CD14-positive monocyte (primary cell): Measurements from ENCODE around the gene ABHD3. TPM values are rescaled to one million over a fixed set of nuclear protein-coding genes. Genes with fewer than 3 reads are reported as not detected.

Experiments used
- DNase-seq, 3 donors: peaks; one replicate each; pipeline ENCODE4 v3.0.0-alpha.2; 2011 to 2022
- H2AFZ ChIP-seq: 2 replicates; pipeline ENCODE4 v1.6.0; 2012; ENCODE audit warnings: mild to moderate bottlenecking, low read depth, low read length, inconsistent platforms; ENCODE audit not compliant: insufficient read depth, poor library complexity, severe bottlenecking
- H3K27ac ChIP-seq, 2 donors: 1 replicate in 1 of 2; 2 replicates in 1 of 2; pipeline ENCODE4 v1.5.1; 2012 to 2013; ENCODE audit warnings: low read length in 2 of 2, control low read depth in 1 of 2, inconsistent platforms in 1 of 2, low read depth in 1 of 2, mild to moderate bottlenecking in 1 of 2
- H3K27me3 ChIP-seq, 2 donors: one replicate each; pipeline versions ENCODE4 v1.6.0 to v1.6.1; 2011 to 2013; ENCODE audit warnings: low read length in 2 of 2; ENCODE audit not compliant: control insufficient read depth in 2 of 2, insufficient read depth in 2 of 2
- H3K36me3 ChIP-seq, 2 donors: replicated peaks in 1 of 2; 1 replicate in 1 of 2; 2 replicates in 1 of 2; pipeline versions ENCODE4 v1.5.1 to v1.6.1; 2012 to 2013; ENCODE audit warnings: low read length in 2 of 2, control low read depth in 1 of 2, inconsistent platforms in 1 of 2, mild to moderate bottlenecking in 1 of 2; ENCODE audit not compliant: insufficient read depth in 2 of 2, control insufficient read depth in 1 of 2
- H3K4me1 ChIP-seq, 2 donors: 1 replicate in 1 of 2; 2 replicates in 1 of 2; pipeline versions ENCODE4 v1.5.1 to v1.6.1; 2012 to 2013; ENCODE audit warnings: low read length in 2 of 2, control low read depth in 1 of 2, inconsistent platforms in 1 of 2, mild to moderate bottlenecking in 1 of 2, moderate library complexity in 1 of 2; ENCODE audit not compliant: insufficient read depth in 2 of 2, control insufficient read depth in 1 of 2
- H3K4me2 ChIP-seq: replicated peaks from 2 replicates; pipeline ENCODE3; 2012; ENCODE audit warnings: low read length, moderate library complexity, mild to moderate bottlenecking; ENCODE audit not compliant: poor library complexity, severe bottlenecking; ENCODE audit errors: extremely low read depth
- H3K4me3 ChIP-seq, 3 experiments: fragments of 200-600 bp in 1 of 3; sonication (generic) in 1 of 3; replicated peaks in 1 of 3; 1 replicate in 2 of 3; 2 replicates in 1 of 3; pipeline ENCODE4 v1.5.1; 2011 to 2013; ENCODE audit warnings: low read length in 3 of 3, mild to moderate bottlenecking in 3 of 3, control low read depth in 2 of 3, low read depth in 2 of 3, inconsistent platforms in 1 of 3, moderate library complexity in 1 of 3
- H3K79me2 ChIP-seq: 2 replicates; pipeline ENCODE4 v1.6.0; 2012; ENCODE audit warnings: mild to moderate bottlenecking, control low read depth, inconsistent platforms, low read length, moderate library complexity; ENCODE audit not compliant: insufficient read depth
- H3K9ac ChIP-seq: 2 replicates; pipeline ENCODE4 v1.6.0; 2017; ENCODE audit warnings: low read length, mild to moderate bottlenecking; ENCODE audit not compliant: insufficient read depth, poor library complexity, severe bottlenecking
- H3K9me3 ChIP-seq, 2 donors: replicated peaks in 1 of 2; 1 replicate in 1 of 2; 2 replicates in 1 of 2; pipeline versions ENCODE4 v1.5.1 to v1.6.1; 2012 to 2013; ENCODE audit warnings: low read length in 2 of 2, control low read depth in 1 of 2; ENCODE audit not compliant: control insufficient read depth in 1 of 2, insufficient read depth in 1 of 2
- H4K20me1 ChIP-seq: 2 replicates; pipeline ENCODE4 v1.6.0; 2012; ENCODE audit warnings: mild to moderate bottlenecking, low read length, control low read depth, moderate library complexity; ENCODE audit not compliant: insufficient read depth
- H3K27ac Mint-ChIP-seq, 7 donors: one replicate each; pipeline ENCODE4 v1.8.0; 2020; ENCODE audit warnings: mild to moderate bottlenecking in 7 of 7, mixed read lengths in 7 of 7, moderate library complexity in 6 of 7, inconsistent platforms in 2 of 7
- H3K27me3 Mint-ChIP-seq, 3 donors: one replicate each; pipeline ENCODE4 v1.8.0; 2021 to 2022; ENCODE audit warnings: low read depth in 3 of 3, mild to moderate bottlenecking in 3 of 3, mixed read lengths in 3 of 3, moderate library complexity in 3 of 3, inconsistent platforms in 1 of 3
- H3K36me3 Mint-ChIP-seq, 2 donors: one replicate each; pipeline ENCODE4 v1.8.0; 2020; ENCODE audit warnings: mixed read lengths in 2 of 2, inconsistent platforms in 1 of 2, mild to moderate bottlenecking in 1 of 2
- H3K4me1 Mint-ChIP-seq: one replicate; pipeline ENCODE4 v1.8.0; 2020; ENCODE audit warnings: mild to moderate bottlenecking, mixed read lengths
- H3K4me3 Mint-ChIP-seq, 2 donors: one replicate each; pipeline ENCODE4 v1.8.0; 2020; ENCODE audit warnings: mild to moderate bottlenecking in 2 of 2, mixed read lengths in 2 of 2, moderate library complexity in 1 of 2
- H3K9me3 Mint-ChIP-seq, 7 donors: one replicate each; pipeline ENCODE4 v1.8.0; 2020 to 2022; ENCODE audit warnings: mixed read lengths in 7 of 7, mild to moderate bottlenecking in 6 of 7, moderate library complexity in 6 of 7, inconsistent platforms in 2 of 7
- CTCF ChIP-seq: fragments of 200-600 bp; IDR thresholded peaks from one replicate; pipeline ENCODE4 v1.8.0; 2022; ENCODE audit warnings: antibody characterized with exemption, mild to moderate bottlenecking
- WGBS: methylation state at CpG from one replicate; pipeline ENCODE4 v1.1.5; 2013; ENCODE audit warnings: missing lambda C conversion rate; ENCODE audit not compliant: insufficient coverage; 5-methylcytosine and 5-hydroxymethylcytosine counted together
- intact Hi-C, 2 donors: fragments of 100-400 bp; cut with micrococcal nuclease; formaldehyde crosslinking; loops; one replicate each; pipeline versions ENCODE4 v1.15.0 to v1.15.1; 2023
- polyA plus RNA-seq, 3 donors: library from polyadenylated mRNA; depleted of rRNA in 1 of 3; unstranded in 2 of 3; stranded (reverse) in 1 of 3; fragments of 300-500 nt in 2 of 3; fragments of >200 nt in 1 of 3; fragmentation: Illumina TruSeq in 2 of 3; gene quantifications; 1 replicate in 2 of 3; 2 replicates in 1 of 3; pipeline ENCODE4 v1.2.3, GENCODE V29; 2012 to 2021

Gene ABHD3
- polyA plus RNA-seq, 3 donors, result 24.6 to 63.6 (median 42.0) TPM

- Histone ChIP-seq H3K27ac (no peak overlapping the region), H4K20me1 (no peaks in the 10 kb centered on the region), H3K27me3 (no peaks in the 10 kb centered on the region), H3K36me3 (peaks cover 6 to 10% of the 10 kb centered on the region in 2 donors), H3K9me3 (no peaks in the 10 kb centered on the region), H3K4me1 (peaks cover 12 to 26% of the 10 kb centered on the region in 2 donors), H2AFZ (no peak overlapping the region), H3K79me2 (peaks cover 24% of the 10 kb centered on the region), H3K4me3 (no peak overlapping the region), H3K9ac (no peak overlapping the region), H3K4me2 (no peak overlapping the region)
- Mint-ChIP-seq H3K27me3 (peaks cover 0 to 3% (median 2%) of the 10 kb centered on the region in 3 donors), H3K27ac (no peak overlapping the region), H3K4me1 (peaks cover 21% of the 10 kb centered on the region), H3K9me3 (peaks cover 0 to 3% (median 0%) of the 10 kb centered on the region in 7 donors), H3K4me3 (no peak overlapping the region), H3K36me3 (peaks cover 10 to 11% of the 10 kb centered on the region in 2 donors)
- intact Hi-C loops, result no loop called here
- no peak for TF ChIP-seq CTCF
- no peak for DNase-seq
- WGBS, result 95% methylated on average over 25 of the region's 28 CpGs
Observed at GRCh38 chr18:21706386-21706865, 1.9 kb upstream of the ABHD3 start.

DNA sequence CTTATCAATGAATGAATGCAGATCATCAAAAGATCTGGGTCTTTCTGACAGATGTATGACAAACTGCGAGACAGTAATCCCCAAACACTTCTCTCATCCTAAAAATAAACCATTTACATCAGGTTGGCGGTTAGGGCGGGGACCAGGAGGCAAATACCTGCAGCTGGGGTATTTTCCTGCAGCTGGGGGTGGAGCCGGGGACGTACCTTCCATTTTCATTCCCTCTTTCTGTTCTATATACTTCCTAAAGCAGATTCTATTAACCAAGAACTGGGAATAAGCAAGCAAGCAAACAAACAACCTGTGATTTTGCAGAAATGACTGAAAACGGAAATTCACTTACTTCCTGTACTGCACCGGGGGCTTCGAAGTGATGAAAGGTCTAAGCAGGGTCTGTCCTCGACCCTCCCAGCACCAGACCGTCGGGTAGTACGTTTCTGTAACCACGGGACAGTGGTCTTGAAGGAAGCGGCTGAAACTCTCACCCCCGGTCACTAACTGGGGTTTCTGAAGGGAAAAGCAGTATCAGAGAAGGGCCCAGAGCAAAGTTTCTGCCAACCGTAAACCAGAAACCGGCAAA lies 1.2 kb downstream of the ABHD3 start:
- peak overlapping the region; percentile 89 for H3K9ac ChIP-seq
- no peaks in the 10 kb centered on the region for H3K9me3 Mint-ChIP-seq
- peaks cover 41% of the 10 kb centered on the region for H3K4me1 Mint-ChIP-seq
- no peaks in the 10 kb centered on the region for H4K20me1 ChIP-seq
- H3K27ac ChIP-seq, result peak overlapping the region; percentile 88 to 92
- H2AFZ ChIP-seq, result peak overlapping the region; percentile 90
- DNase-seq, result peak in 1 of 3 donors; percentile 42
- no peak for TF ChIP-seq CTCF
- 0% methylated on average over 7 of the region's 17 CpGs for WGBS
- H3K36me3 ChIP-seq, result peaks cover 7 to 16% of the 10 kb centered on the region in 2 donors
- no peaks in the 10 kb centered on the region for H3K27me3 ChIP-seq
- H3K79me2 ChIP-seq, result peaks cover 36% of the 10 kb centered on the region
- H3K27ac Mint-ChIP-seq, result peak overlapping the region; percentile 90 to 97 (median 95)
- H3K4me2 ChIP-seq, result peak overlapping the region; percentile 83
- intact Hi-C loops, result loop anchor here (2.0 to 5.0 kb wide), 3 partner anchors 37 to 101 kb away; partner anchors contain the start of genes ESCO1 (in 1 of the 2), MIB1 (in 1 of the 2) and SNRPD1 (in 1 of the 2)
- H3K27me3 Mint-ChIP-seq, result peaks cover 0 to 3% (median 2%) of the 10 kb centered on the region in 3 donors
- H3K4me1 ChIP-seq, result peaks cover 29 to 44% of the 10 kb centered on the region in 2 donors
- H3K4me3 ChIP-seq, result peak overlapping the region; percentile 61 to 96 (median 88)
- peaks cover 21 to 22% of the 10 kb centered on the region in 2 donors for H3K36me3 Mint-ChIP-seq
- peak overlapping the region; percentile 96 to 98 for H3K4me3 Mint-ChIP-seq
- H3K9me3 ChIP-seq, result no peaks in the 10 kb centered on the region
